Measurements from ENCODE around the gene HTR3D. TPM values are rescaled to one million over a fixed set of nuclear protein-coding genes. Genes with fewer than 3 reads are reported as not detected.

HTR3D gene
- total and polyA plus RNA-seq, 2 donors from 2014 or later, result not detected

DNA sequence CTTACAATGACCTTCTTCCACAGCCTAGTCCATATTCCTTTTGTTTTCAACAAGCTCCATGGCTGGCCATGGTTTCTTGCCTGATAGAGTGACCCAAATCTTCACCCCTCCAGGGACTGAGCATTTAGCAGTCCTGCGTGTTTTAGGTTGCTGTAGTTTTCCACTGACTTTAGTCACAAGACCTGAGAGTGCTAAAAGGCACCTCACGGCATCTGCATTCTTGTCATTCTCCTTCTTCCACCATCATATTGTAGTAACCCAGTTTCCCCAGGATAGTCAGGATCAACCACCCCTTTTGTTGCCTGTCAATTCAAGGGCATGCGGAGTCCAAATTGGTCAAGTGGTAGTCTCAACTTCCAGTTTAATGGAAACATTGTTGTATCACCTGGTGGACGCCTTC, 42.1 kb downstream of the HTR3D start:
- H3K9me3 ChIP-seq (ENCODE audit: control insufficient read depth in 2 of 3, insufficient read depth in 1 of 3, low read length in 3 of 3), result no peaks in the 10 kb centered on the region
- H3K27ac ChIP-seq (ENCODE audit: low read depth in 2 of 2, low read length in 2 of 2), result no peak overlapping the region
- no peaks in the 10 kb centered on the region for H3K36me3 ChIP-seq (ENCODE audit: control insufficient read depth in 2 of 3, insufficient read depth in 3 of 3, low read length in 3 of 3)
- no peaks in the 10 kb centered on the region for H3K27me3 ChIP-seq (ENCODE audit: control insufficient read depth, insufficient read depth, low read length)
- H3K4me1 ChIP-seq (ENCODE audit: control insufficient read depth in 2 of 3, insufficient read depth in 2 of 3, low read depth in 1 of 3, low read length in 3 of 3), result no peaks in the 10 kb centered on the region
- no peak for FAIRE-seq
- intact Hi-C loops (cut with DNase I), result no loop called here
- no peak overlapping the region for H3K9ac ChIP-seq (ENCODE audit: low read length in 3 of 3)
- H3K4me3 ChIP-seq (ENCODE audit: low read length in 3 of 3), result no peak overlapping the region
- TF ChIP-seq, protein P1, sequence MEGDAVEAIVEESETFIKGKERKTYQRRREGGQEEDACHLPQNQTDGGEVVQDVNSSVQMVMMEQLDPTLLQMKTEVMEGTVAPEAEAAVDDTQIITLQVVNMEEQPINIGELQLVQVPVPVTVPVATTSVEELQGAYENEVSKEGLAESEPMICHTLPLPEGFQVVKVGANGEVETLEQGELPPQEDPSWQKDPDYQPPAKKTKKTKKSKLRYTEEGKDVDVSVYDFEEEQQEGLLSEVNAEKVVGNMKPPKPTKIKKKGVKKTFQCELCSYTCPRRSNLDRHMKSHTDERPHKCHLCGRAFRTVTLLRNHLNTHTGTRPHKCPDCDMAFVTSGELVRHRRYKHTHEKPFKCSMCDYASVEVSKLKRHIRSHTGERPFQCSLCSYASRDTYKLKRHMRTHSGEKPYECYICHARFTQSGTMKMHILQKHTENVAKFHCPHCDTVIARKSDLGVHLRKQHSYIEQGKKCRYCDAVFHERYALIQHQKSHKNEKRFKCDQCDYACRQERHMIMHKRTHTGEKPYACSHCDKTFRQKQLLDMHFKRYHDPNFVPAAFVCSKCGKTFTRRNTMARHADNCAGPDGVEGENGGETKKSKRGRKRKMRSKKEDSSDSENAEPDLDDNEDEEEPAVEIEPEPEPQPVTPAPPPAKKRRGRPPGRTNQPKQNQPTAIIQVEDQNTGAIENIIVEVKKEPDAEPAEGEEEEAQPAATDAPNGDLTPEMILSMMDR (IDR thresholded peaks at IDR 0.05; ENCODE audit: borderline replicate concordance, extremely low read depth, insufficient read depth), result no peak
- no peak for DNase-seq

DNA sequence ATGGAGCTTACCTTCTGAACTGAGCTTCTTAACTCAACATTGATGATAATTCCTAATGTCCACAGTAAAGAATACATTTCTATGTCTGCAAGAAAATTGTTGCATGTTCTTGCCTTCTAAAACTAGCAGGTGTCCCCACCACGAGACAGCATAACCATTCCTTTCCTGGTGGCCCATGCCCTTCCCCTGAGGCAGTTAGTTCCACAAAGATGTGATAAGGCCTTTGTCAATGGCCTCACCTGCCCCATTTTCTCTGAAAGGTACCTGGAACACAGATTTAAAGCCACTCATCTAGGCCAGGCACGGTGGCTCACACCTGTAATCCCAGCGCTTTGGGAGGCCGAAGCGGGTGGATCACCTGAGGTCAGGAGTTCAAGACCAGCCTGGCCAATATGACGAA, 44.4 kb downstream of the HTR3D start:
- no peak overlapping the region for H3K9ac ChIP-seq (ENCODE audit: low read length in 3 of 3)
- no peaks in the 10 kb centered on the region for H3K4me1 ChIP-seq (ENCODE audit: control insufficient read depth in 2 of 3, insufficient read depth in 2 of 3, low read depth in 1 of 3, low read length in 3 of 3)
- H3K4me3 ChIP-seq (ENCODE audit: low read length in 3 of 3), result no peak overlapping the region
- H3K36me3 ChIP-seq (ENCODE audit: control insufficient read depth in 2 of 3, insufficient read depth in 3 of 3, low read length in 3 of 3), result no peaks in the 10 kb centered on the region
- FAIRE-seq (no peak), DNase-seq (no peak)
- H3K27me3 ChIP-seq (ENCODE audit: control insufficient read depth, insufficient read depth, low read length), result no peaks in the 10 kb centered on the region
- H3K27ac ChIP-seq (ENCODE audit: low read depth in 2 of 2, low read length in 2 of 2), result no peak overlapping the region
- no peaks in the 10 kb centered on the region for H3K9me3 ChIP-seq (ENCODE audit: control insufficient read depth in 2 of 3, insufficient read depth in 1 of 3, low read length in 3 of 3)
- intact Hi-C loops (cut with DNase I), result no loop called here
- TF ChIP-seq, protein P1 (IDR thresholded peaks at IDR 0.05; ENCODE audit: borderline replicate concordance, extremely low read depth, insufficient read depth), result no peak

DNA sequence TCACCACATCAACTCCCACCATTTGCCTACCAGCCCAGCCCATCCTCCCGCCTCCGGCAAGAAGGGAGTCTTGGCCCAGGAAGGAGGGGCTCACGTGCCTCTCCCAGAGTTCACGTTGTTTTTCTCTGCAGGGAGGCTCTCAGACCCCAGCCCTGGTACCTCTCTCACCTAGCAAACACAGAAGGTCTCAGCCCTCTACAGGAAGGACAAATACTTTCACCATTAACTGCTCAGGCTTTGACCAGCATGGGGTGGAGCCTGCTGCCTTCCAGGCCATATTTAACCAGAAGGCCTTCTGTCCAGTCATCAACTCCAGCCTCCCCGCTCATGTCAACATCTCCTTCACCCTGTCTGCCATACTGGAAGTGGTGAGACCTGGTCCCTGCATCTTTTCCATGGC, 46.3 kb downstream of the HTR3D start:
- FAIRE-seq, result no peak
- Histone ChIP-seq H3K27me3 (ENCODE audit: control insufficient read depth, insufficient read depth, low read length) (no peaks in the 10 kb centered on the region), H3K36me3 (ENCODE audit: control insufficient read depth in 2 of 3, insufficient read depth in 3 of 3, low read length in 3 of 3) (no peaks in the 10 kb centered on the region), H3K4me1 (ENCODE audit: control insufficient read depth in 2 of 3, insufficient read depth in 2 of 3, low read depth in 1 of 3, low read length in 3 of 3) (no peaks in the 10 kb centered on the region), H3K9ac (ENCODE audit: low read length in 3 of 3) (no peak overlapping the region), H3K4me3 (ENCODE audit: low read length in 3 of 3) (no peak overlapping the region), H3K9me3 (ENCODE audit: control insufficient read depth in 2 of 3, insufficient read depth in 1 of 3, low read length in 3 of 3) (no peaks in the 10 kb centered on the region), H3K27ac (ENCODE audit: low read depth in 2 of 2, low read length in 2 of 2) (no peak overlapping the region)
- no peak for DNase-seq
- TF ChIP-seq, protein P1 (IDR thresholded peaks at IDR 0.05; ENCODE audit: borderline replicate concordance, extremely low read depth, insufficient read depth), result no peak
- intact Hi-C loops (cut with DNase I), result no loop called here

DNA sequence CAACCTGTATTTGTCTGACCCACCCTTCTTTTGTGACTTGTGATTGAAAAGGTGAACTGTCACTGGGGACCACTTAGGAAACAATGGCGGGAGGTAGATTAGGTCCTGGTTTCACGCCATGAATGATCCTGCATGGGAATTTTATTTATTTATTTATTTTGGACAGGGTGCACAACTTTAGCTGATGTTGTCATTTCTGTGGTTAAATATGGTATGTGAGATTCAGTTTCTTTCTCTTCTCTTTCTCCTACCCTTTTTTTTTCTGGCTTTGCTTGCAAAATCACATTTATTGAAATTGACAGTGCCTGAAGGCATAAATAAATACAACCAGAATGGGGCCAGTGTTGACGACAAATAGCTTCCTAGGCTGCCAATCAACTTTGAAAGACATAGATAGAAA, 47.3 kb downstream of the HTR3D start:
- TF ChIP-seq, protein P1 (IDR thresholded peaks at IDR 0.05; ENCODE audit: borderline replicate concordance, extremely low read depth, insufficient read depth), result no peak
- no peaks in the 10 kb centered on the region for H3K9me3 ChIP-seq (ENCODE audit: control insufficient read depth in 2 of 3, insufficient read depth in 1 of 3, low read length in 3 of 3)
- H3K4me1 ChIP-seq (ENCODE audit: control insufficient read depth in 2 of 3, insufficient read depth in 2 of 3, low read depth in 1 of 3, low read length in 3 of 3), result no peaks in the 10 kb centered on the region
- intact Hi-C loops (cut with DNase I), result no loop called here
- H3K4me3 ChIP-seq (ENCODE audit: low read length in 3 of 3), result no peak overlapping the region
- no peak overlapping the region for H3K27ac ChIP-seq (ENCODE audit: low read depth in 2 of 2, low read length in 2 of 2)
- FAIRE-seq, result no peak
- H3K36me3 ChIP-seq (ENCODE audit: control insufficient read depth in 2 of 3, insufficient read depth in 3 of 3, low read length in 3 of 3), result no peaks in the 10 kb centered on the region
- no peak overlapping the region for H3K9ac ChIP-seq (ENCODE audit: low read length in 3 of 3)
- no peaks in the 10 kb centered on the region for H3K27me3 ChIP-seq (ENCODE audit: control insufficient read depth, insufficient read depth, low read length)
- DNase-seq, result no peak
